HuH-7.5 (cell line): ENCODE results near the gene PAM.

Experiments
- DNase-seq: peaks from one replicate; pipeline ENCODE4 v3.0.0; 2011; ENCODE audit warnings: low spot score

PAM gene

GRCh38 chr5:102815084-102815483, 60.0 kb downstream of the PAM start:
- no peak for DNase-seq

DNA sequence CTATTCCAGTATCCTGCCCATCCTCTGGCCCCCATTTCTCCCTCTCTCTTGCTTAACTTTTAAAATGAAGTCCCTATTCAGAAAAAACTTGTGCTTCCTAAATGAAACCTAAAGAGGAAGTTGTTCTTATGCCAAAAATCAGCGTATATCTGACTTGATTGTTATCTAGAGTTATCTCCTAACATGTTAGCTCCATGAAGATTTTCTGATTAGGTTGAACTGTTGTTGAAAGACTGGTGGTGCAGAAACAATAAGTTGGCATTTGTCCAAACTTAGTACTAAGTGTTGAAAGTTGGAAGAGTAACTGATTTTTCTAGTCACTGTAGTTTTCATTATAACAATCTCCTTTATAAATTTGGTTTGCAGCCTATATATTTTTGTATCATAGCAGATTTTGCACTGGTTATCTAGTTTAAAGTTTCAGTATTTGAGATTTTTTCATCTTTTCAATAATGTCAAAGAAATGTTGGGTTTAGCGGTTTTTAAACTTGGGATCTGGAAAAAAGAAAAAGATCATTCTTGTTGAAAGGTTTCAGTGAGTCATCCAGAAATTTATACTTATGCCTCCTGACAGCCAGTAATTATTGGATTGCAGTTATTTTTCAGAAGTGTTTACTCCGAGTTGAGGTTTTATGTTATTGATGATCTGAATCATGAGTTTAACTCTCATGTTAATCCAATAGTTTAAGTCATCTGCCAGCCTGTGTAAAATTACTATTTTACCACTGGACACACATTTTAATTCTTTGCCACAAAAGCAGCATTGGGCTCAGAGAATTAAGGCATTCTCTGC, 60.6 kb downstream of the PAM start:
- no peak for DNase-seq

DNA sequence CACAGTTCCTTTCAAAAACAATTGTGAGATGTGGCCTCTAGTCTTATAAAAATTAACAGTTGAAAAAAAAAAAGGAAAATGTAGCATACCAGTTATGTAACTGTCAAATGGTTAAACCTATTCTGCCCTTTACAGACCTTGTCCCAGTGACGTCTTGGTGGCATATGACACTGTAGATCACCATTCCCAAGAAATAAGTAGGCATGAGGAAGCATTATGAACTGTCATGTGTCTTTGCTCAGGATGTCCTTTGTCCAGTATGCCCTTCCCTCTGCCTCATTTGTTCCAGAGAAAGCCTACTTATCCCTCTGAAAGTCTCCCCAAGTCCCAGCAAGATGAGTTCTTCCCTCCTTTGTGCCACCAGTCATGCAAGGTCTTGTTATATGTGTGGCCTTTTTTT, 63.2 kb downstream of the PAM start:
- no peak for DNase-seq

DNA sequence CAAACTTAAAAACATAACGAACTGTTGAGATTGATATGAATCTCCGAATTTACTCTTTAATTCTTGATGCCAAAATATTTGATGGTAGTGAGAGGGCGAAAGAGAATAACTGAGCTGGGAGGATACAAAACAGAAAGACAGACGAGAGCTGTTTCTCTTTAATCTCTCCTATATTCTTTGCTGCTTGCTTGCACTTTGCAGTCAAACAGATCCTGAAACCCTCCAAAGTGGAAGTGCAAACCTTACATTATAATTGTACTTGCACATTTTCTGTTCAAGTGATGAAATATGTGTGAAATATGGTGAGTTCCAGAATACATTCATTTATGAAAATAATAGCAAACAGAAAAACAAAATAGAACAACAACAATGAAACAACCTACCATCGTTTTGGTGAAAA, 63.8 kb downstream of the PAM start:
- DNase-seq, result no peak

- no peak for DNase-seq
Observed at GRCh38 chr5:102819634-102820033, 64.5 kb downstream of the PAM start.

- no peak for DNase-seq
Observed at GRCh38 chr5:102823441-102823874, 68.4 kb downstream of the PAM start.

- DNase-seq, result no peak
Observed at GRCh38 chr5:102826629-102827028, 71.5 kb downstream of the PAM start.

DNA sequence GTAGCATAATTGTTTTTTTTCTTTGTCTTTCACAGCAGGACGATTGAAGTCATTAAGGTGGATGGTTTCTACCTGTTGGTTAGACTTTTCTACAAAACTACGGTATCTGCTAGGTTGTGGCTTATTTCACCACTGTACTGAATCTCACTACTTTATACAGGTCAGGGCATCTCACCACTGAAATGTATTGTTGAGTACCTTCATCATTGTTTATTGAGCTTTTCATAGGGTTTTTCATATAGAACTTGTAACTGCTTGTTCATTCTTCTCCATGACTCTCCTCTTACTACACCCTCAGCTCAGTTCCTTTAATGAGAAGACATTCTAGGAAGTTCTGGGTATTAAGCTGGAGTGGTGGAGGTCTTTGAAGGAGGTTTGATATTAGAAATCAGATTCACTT, 75.1 kb downstream of the PAM start:
- no peak for DNase-seq

- DNase-seq, result no peak
Observed at GRCh38 chr5:102832445-102832844, 77.3 kb downstream of the PAM start.

- DNase-seq, result no peak
Observed at GRCh38 chr5:102833146-102833545, 78.0 kb downstream of the PAM start.

GRCh38 chr5:102834438-102834964, 79.4 kb downstream of the PAM start:
- DNase-seq, result no peak

GRCh38 chr5:102835717-102836116, 80.6 kb downstream of the PAM start:
- no peak for DNase-seq

DNA sequence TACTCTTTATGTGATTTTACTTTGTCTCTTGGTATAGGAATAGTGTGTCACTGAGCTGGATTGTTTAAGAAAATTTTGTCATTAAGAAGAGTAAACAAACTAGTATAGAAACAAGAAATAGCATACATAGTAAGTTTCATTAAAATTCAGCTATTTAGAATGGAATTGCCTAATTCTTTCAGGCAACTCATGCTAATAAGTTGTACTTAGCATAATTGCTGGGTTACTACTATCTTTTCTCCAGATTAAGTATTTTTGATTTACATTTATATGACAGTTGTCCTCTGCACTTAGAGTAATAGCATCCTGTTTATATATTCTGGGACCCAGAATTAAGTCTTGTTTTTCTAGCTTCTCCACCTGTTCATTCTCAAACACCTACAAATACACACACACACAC, 85.9 kb downstream of the PAM start:
- no peak for DNase-seq

DNA sequence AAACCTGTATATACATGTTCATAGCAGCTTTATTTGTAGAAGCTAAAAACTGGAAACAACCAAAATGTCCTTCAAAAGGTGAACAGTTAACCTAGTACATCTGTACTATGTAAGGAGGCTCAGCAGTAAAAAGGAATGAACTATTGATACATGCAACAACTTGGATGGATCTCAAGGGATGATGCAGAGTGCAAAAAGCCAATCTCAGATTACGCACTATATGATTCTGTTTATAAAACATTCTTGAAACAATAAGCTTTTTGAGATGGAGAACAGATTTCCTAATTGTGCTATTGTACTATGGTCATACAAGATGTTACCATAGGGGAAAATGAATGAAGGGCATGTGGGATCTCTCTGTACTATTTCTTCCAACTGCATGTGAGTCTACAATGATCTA, 88.9 kb downstream of the PAM start:
- DNase-seq, result no peak

- no peak for DNase-seq
Observed at GRCh38 chr5:102845041-102845440, 89.9 kb downstream of the PAM start.

GRCh38 chr5:102850503-102850902, 95.4 kb downstream of the PAM start:
- DNase-seq, result no peak

DNA sequence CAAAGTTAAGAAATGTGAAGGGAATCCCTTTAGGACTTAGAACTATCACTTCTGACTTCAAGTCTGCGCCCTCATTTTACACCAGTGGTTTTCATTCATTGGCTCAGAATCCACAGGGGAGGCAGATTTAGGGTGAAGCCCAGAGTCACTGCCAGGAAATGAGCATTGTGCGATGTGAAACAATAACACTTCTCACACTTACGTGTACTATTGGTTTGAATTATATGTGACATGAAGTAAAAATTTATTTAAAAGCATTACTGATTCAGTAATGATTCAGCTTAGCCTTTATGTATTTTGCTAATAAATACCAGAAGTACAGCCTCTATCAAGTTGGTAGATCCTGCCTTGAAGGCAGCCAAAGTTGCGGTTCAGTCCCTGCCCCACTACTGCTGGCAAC, 98.6 kb downstream of the PAM start:
- DNase-seq, result no peak

DNA sequence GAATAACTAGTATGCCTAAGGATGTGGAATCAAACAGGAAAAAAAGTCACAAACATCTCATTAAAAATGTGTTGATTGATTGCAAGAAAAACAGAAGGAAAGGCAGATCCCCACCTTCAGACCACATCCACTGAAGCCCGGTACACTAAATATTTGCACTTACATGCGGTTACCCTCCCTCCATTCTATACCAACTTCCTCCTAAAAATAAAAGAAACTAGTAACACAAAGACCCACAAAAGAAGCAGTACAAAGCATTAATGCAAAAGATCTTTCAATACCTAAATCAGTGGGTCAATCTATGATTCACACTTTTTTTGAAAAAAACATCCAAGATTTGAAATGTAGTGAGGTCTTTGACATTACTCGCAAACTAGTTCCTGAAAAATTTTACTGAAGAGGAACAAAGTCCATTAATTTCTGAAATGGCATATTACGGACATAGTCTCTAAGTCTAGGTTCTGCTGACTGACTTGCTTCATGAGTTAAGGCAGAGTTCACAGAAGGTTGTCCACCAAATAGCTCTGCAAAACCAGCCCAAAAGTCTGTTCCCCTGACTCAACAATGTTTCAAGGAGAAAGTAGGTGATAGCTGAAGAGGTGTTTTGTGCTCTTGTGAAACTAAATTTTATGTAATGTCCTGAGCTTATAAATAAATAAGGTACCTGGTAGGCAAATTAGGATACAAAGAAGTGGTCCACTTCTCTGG, 100.7 kb downstream of the PAM start:
- no peak for DNase-seq

DNA sequence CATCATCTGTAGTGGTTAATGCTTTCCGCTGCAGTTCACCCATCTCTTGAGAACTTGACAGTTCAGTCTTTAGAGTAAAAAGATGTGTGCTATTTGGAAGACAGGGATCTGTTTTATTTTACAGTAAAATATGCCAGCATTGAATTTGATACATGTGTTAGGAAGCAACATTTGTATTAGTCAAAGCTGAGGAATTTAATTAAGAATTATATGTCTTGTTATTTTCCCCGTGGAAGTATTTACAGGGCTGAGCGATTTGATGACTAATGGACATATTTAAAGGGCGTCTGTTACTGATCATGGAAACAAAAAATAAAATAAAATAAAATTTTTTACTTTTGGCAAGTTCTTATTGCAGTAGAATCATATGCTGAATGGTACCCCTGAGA, 101.3 kb downstream of the PAM start:
- DNase-seq, result no peak

GRCh38 chr5:102857076-102857818, 102.1 kb downstream of the PAM start:
- DNase-seq, result no peak

GRCh38 chr5:102858221-102858620, 103.1 kb downstream of the PAM start:
- no peak for DNase-seq

- DNase-seq, result no peak
Observed at GRCh38 chr5:102858808-102859207, 103.7 kb downstream of the PAM start.

DNA sequence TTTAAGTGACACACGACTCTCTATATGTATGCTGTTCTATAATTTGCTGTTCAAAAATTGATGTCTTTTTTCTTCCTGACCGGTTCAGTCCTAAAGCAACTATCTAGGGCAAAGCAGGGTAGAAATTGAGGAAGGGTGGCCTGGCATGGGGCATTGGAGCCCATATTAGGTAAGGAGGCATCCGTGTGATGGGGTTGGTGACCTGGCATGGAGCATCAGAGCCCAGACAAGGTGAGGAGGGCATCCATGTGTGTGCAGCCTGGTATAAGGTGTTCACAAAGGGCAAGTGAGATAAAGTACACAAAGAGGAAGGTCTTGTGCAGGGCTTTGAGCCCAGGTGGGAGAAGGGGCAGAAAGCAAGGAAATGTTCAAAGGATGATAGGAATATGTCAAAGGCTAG, 104.9 kb downstream of the PAM start:
- no peak for DNase-seq
